ENCODE results near the gene UQCRC2.

The UQCRC2 gene

DNA sequence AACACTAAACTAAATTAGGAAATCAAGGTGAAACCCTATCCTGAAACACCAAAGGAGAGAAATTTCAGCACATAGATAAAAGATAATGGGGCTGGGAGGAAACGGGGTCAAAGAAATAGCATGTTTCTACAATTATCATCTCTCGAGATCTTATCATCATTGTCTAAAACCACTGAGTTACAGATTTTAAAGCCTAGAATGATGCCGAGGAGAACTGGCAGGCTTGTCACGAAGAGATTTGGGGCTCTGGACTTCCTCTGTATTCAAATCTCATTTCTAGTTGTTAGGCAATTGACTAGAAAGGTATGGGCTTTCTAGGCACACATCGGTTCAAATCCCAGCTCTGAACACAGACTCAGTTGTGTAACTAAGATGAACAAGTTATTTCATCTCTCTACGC is 38.5 kb downstream of the UQCRC2 start:
- no peak for TF ChIP-seq EZH2phosphoT487 (IDR thresholded peaks at IDR 0.05; ENCODE audit: borderline replicate concordance, low read length)
- TF ChIP-seq CTCF (IDR thresholded peaks at IDR 0.05; ENCODE audit: low read depth, low read length, poor library complexity, severe bottlenecking) = no peak
- no peaks in the 10 kb centered on the region for H3K27me3 ChIP-seq (ENCODE audit: control insufficient read depth, low read length)
- no peaks in the 10 kb centered on the region for H3K36me3 ChIP-seq (ENCODE audit: control insufficient read depth, low read length)
- H4K20me1 ChIP-seq (ENCODE audit: control insufficient read depth, insufficient read depth, low read depth, low read length) = no peaks in the 10 kb centered on the region
- no peak overlapping the region for H3K4me2 ChIP-seq (ENCODE audit: low read length)
- H3K9me2 ChIP-seq (replicated peaks; ENCODE audit: control insufficient read depth, low read length) = no peaks in the 10 kb centered on the region
- no peaks in the 10 kb centered on the region for H3K79me2 ChIP-seq (ENCODE audit: control insufficient read depth, low read length)
- H3F3A ChIP-seq (ENCODE audit: control insufficient read depth, insufficient read depth) = 0 out of 2 replicates have a peak, but pooled peaks cover 2% of the 10 kb centered on the region
- H3K4me1 ChIP-seq (ENCODE audit: control insufficient read depth, low read length) = no peaks in the 10 kb centered on the region
- H3K9me3 ChIP-seq (ENCODE audit: control insufficient read depth, insufficient read depth, low read length) = no peaks in the 10 kb centered on the region
- H3K4me3 ChIP-seq (ENCODE audit: low read length) = no peak overlapping the region
- H3K27ac ChIP-seq (ENCODE audit: low read depth, low read length) = no peak overlapping the region

- H3K27ac ChIP-seq (ENCODE audit: low read depth, low read length) = no peak overlapping the region
- H3K27me3 ChIP-seq (ENCODE audit: control insufficient read depth, low read length) = no peaks in the 10 kb centered on the region
- H3K4me1 ChIP-seq (ENCODE audit: control insufficient read depth, low read length) = no peaks in the 10 kb centered on the region
- H3K36me3 ChIP-seq (ENCODE audit: control insufficient read depth, low read length) = no peaks in the 10 kb centered on the region
- H3K4me2 ChIP-seq (ENCODE audit: low read length) = no peak overlapping the region
- no peaks in the 10 kb centered on the region for H4K20me1 ChIP-seq (ENCODE audit: control insufficient read depth, insufficient read depth, low read depth, low read length)
- H3F3A ChIP-seq (ENCODE audit: control insufficient read depth, insufficient read depth) = 0 out of 2 replicates have a peak, but pooled peaks cover 2% of the 10 kb centered on the region
- H3K9me3 ChIP-seq (ENCODE audit: control insufficient read depth, insufficient read depth, low read length) = no peaks in the 10 kb centered on the region
- H3K9me2 ChIP-seq (replicated peaks; ENCODE audit: control insufficient read depth, low read length) = no peaks in the 10 kb centered on the region
- TF ChIP-seq EZH2phosphoT487 (IDR thresholded peaks at IDR 0.05; ENCODE audit: borderline replicate concordance, low read length) = no peak
- no peak for TF ChIP-seq CTCF (IDR thresholded peaks at IDR 0.05; ENCODE audit: low read depth, low read length, poor library complexity, severe bottlenecking)
- no peaks in the 10 kb centered on the region for H3K79me2 ChIP-seq (ENCODE audit: control insufficient read depth, low read length)
- no peak overlapping the region for H3K4me3 ChIP-seq (ENCODE audit: low read length)
These were observed 41.8 kb downstream of the UQCRC2 start for GRCh38 chr16:21994856-21995465.

DNA sequence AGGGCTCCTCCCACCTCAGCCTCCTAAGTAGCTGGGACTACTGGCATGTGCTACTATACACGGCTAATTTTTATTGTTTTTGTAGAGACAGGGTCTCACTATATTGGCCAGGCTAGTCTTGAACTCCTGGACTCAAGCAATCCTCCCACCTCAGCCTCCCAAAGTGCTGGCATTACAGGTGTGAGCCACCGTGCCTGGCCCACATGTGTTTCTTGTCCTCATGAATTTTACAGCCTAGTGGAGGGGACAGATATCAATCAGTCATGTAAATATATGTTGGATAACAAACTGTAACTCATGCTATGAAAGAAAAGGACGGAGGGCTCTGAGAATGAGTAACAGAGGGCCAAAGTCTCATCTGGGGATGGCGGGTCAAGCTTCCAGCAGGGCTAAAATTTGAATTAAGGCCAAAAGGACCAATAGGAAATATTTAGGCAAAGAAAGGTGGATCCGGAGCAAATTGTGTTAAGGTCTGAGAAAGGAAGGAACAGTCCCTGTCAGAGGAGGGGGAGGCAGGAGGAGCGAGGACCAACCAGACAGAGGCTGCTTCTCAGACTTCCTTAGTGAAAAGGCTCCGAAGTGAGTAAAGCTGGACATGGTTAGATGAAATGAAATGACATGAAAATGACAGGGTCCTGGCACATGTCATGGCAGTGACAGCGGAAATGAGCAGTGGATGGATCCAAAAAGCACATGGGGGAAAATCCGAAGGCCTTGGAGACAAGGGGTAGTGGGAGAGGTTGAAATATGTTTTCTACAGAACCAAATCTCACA is 43.9 kb downstream of the UQCRC2 start:
- no peaks in the 10 kb centered on the region for H3F3A ChIP-seq (ENCODE audit: control insufficient read depth, insufficient read depth)
- no peak overlapping the region for H3K27ac ChIP-seq (ENCODE audit: low read depth, low read length)
- H3K9me3 ChIP-seq (ENCODE audit: control insufficient read depth, insufficient read depth, low read length) = no peaks in the 10 kb centered on the region
- H3K4me2 ChIP-seq (ENCODE audit: low read length) = no peak overlapping the region
- no peaks in the 10 kb centered on the region for H3K27me3 ChIP-seq (ENCODE audit: control insufficient read depth, low read length)
- no peaks in the 10 kb centered on the region for H3K9me2 ChIP-seq (replicated peaks; ENCODE audit: control insufficient read depth, low read length)
- H4K20me1 ChIP-seq (ENCODE audit: control insufficient read depth, insufficient read depth, low read depth, low read length) = no peaks in the 10 kb centered on the region
- H3K79me2 ChIP-seq (ENCODE audit: control insufficient read depth, low read length) = no peaks in the 10 kb centered on the region
- peaks cover 3% of the 10 kb centered on the region; the same call in 1 of the 2 replicates for H3K4me1 ChIP-seq (ENCODE audit: control insufficient read depth, low read length)
- TF ChIP-seq CTCF (IDR thresholded peaks at IDR 0.05; ENCODE audit: low read depth, low read length, poor library complexity, severe bottlenecking) = no peak
- no peak overlapping the region for H3K4me3 ChIP-seq (ENCODE audit: low read length)
- H3K36me3 ChIP-seq (ENCODE audit: control insufficient read depth, low read length) = no peaks in the 10 kb centered on the region
